Measurements from ENCODE around the gene GABARAP. TPM values are rescaled to one million over a fixed set of nuclear protein-coding genes. Genes with fewer than 3 reads are reported as not detected.
A peak's percentile ranks its signal among the peaks of the same experiment; 100 is the strongest.

Gene GABARAP
- total and polyA plus RNA-seq, 4 experiments from 2014 or later, result 324 to 896 (median 534) TPM

- Histone ChIP-seq H3K4me1 (ENCODE audit: insufficient read depth, low read length) (peaks cover 31% of the 10 kb centered on the region), H3K27ac (ENCODE audit: low read depth, low read length) (no peak overlapping the region), H3K36me3 (ENCODE audit: insufficient read depth, low read length) (no peaks in the 10 kb centered on the region), H3K27me3 (ENCODE audit: insufficient read depth, low read length) (no peaks in the 10 kb centered on the region), H3K9me3 (ENCODE audit: control insufficient read depth in 1 of 2, low read length in 2 of 2) (no peaks in the 10 kb centered on the region), H3K4me3 (ENCODE audit: low read length in 2 of 2) (no peak overlapping the region)
- Mint-ChIP-seq H3K9me3 (peaks cover 0 to 3% (median 0%) of the 10 kb centered on the region in 8 donors), H3K36me3 (peaks cover 0 to 5% of the 10 kb centered on the region in 2 donors), H3K27me3 (peaks cover 0 to 13% of the 10 kb centered on the region in 2 donors), H3K27ac (peak overlapping the region; percentile 12 to 78 (median 67)), H3K4me3 (no peak overlapping the region), H3K4me1 (peaks cover 16 to 49% (median 30%) of the 10 kb centered on the region in 4 donors)
- ChIA-PET CTCF (ENCODE audit: partially characterized antibody) (no interaction called here), POLR2A (ENCODE audit: partially characterized antibody) (no interaction called here)
- intact Hi-C loops (cut with micrococcal nuclease), result no loop called here
- peak in 1 of 5 donors; percentile 9 for DNase-seq
Measured at GRCh38 chr17:7211491-7212273, 30.6 kb downstream of the GABARAP start.

- DNase-seq, result peak in 1 of 5 donors; percentile 31
- Mint-ChIP-seq H3K27ac (peak overlapping the region in 3 of 7 donors; percentile 48 to 70 (median 60)), H3K9me3 (peaks cover 0 to 3% (median 0%) of the 10 kb centered on the region in 8 donors), H3K4me1 (peaks cover 22 to 49% (median 33%) of the 10 kb centered on the region in 4 donors), H3K4me3 (peak overlapping the region in 1 of 8 donors; percentile 4), H3K27me3 (peaks cover 0 to 10% of the 10 kb centered on the region in 2 donors), H3K36me3 (no peaks in the 10 kb centered on the region)
- ChIA-PET POLR2A (ENCODE audit: partially characterized antibody) (interaction anchor here (1.0 to 1.6 kb wide), 2 partner anchors 9 to 29 kb away, joined by 3 to 4 read pairs; no protein-coding TSS in a partner anchor), CTCF (ENCODE audit: partially characterized antibody) (interaction anchor here (1.2 kb wide), 1 partner anchor 26 kb away, joined by 3 read pairs; the partner anchor contains the start of gene DVL2)
- Histone ChIP-seq H3K27me3 (ENCODE audit: insufficient read depth, low read length) (no peaks in the 10 kb centered on the region), H3K27ac (ENCODE audit: low read depth, low read length) (no peak overlapping the region), H3K4me3 (ENCODE audit: low read length in 2 of 2) (no peak overlapping the region), H3K4me1 (ENCODE audit: insufficient read depth, low read length) (peaks cover 28% of the 10 kb centered on the region), H3K36me3 (ENCODE audit: insufficient read depth, low read length) (no peaks in the 10 kb centered on the region), H3K9me3 (ENCODE audit: control insufficient read depth in 1 of 2, low read length in 2 of 2) (no peaks in the 10 kb centered on the region)
- intact Hi-C loops (cut with micrococcal nuclease), result no loop called here
Measured at GRCh38 chr17:7208754-7209460, 33.3 kb downstream of the GABARAP start.

GRCh38 chr17:7208027-7208571, 34.1 kb downstream of the GABARAP start:
- Mint-ChIP-seq H3K27ac (peak overlapping the region in 4 of 7 donors; percentile 1 to 70 (median 54)), H3K9me3 (peaks cover 0 to 3% (median 0%) of the 10 kb centered on the region in 8 donors), H3K4me3 (no peak overlapping the region), H3K36me3 (no peaks in the 10 kb centered on the region), H3K4me1 (peaks cover 16 to 47% (median 30%) of the 10 kb centered on the region in 4 donors), H3K27me3 (peaks cover 0 to 10% of the 10 kb centered on the region in 2 donors)
- peak in 1 of 5 donors; percentile 40 for DNase-seq
- no peaks in the 10 kb centered on the region for H3K9me3 ChIP-seq (ENCODE audit: control insufficient read depth in 1 of 2, low read length in 2 of 2)
- intact Hi-C loops (cut with micrococcal nuclease), result no loop called here
- no peaks in the 10 kb centered on the region for H3K27me3 ChIP-seq (ENCODE audit: insufficient read depth, low read length)
- POLR2A ChIA-PET (ENCODE audit: partially characterized antibody), result interaction anchor here (0.6 to 1.6 kb wide), 5 partner anchors 9 to 172 kb away, joined by 3 to 5 read pairs (median 3); partner anchors contain the start of genes DLG4 and SLC16A13
- no peaks in the 10 kb centered on the region for H3K36me3 ChIP-seq (ENCODE audit: insufficient read depth, low read length)
- peaks cover 22% of the 10 kb centered on the region for H3K4me1 ChIP-seq (ENCODE audit: insufficient read depth, low read length)
- CTCF ChIA-PET (ENCODE audit: partially characterized antibody), result interaction anchor here (1.2 kb wide), 1 partner anchor 26 kb away, joined by 3 read pairs; the partner anchor contains the start of gene DVL2
- no peak overlapping the region for H3K4me3 ChIP-seq (ENCODE audit: low read length in 2 of 2)
- no peak overlapping the region for H3K27ac ChIP-seq (ENCODE audit: low read depth, low read length)

- ChIA-PET CTCF (ENCODE audit: partially characterized antibody) (interaction anchor here (1.2 kb wide), 1 partner anchor 27 kb away, joined by 3 read pairs; the partner anchor contains the start of gene DVL2), POLR2A (ENCODE audit: partially characterized antibody) (interaction anchor here (0.6 to 1.4 kb wide), 4 partner anchors 12 to 171 kb away, joined by 3 to 5 read pairs (median 4); partner anchors contain the start of genes DLG4, DVL2 and SLC16A13)
- Mint-ChIP-seq H3K27me3 (peaks cover 0 to 10% of the 10 kb centered on the region in 2 donors), H3K27ac (peak overlapping the region; percentile 92 to 100 (median 100)), H3K4me3 (peak overlapping the region in 1 of 8 donors; percentile 45), H3K9me3 (peaks cover 0 to 3% (median 0%) of the 10 kb centered on the region in 8 donors), H3K36me3 (no peaks in the 10 kb centered on the region), H3K4me1 (peaks cover 16 to 44% (median 29%) of the 10 kb centered on the region in 4 donors)
- H3K4me1 ChIP-seq (ENCODE audit: insufficient read depth, low read length), result peaks cover 21% of the 10 kb centered on the region
- intact Hi-C loops (cut with micrococcal nuclease), result no loop called here
- no peak overlapping the region for H3K4me3 ChIP-seq (ENCODE audit: low read length in 2 of 2)
- H3K27me3 ChIP-seq (ENCODE audit: insufficient read depth, low read length), result no peaks in the 10 kb centered on the region
- no peaks in the 10 kb centered on the region for H3K9me3 ChIP-seq (ENCODE audit: control insufficient read depth in 1 of 2, low read length in 2 of 2)
- peak in 1 of 5 donors; percentile 29 for DNase-seq
- H3K36me3 ChIP-seq (ENCODE audit: insufficient read depth, low read length), result no peaks in the 10 kb centered on the region
- no peak overlapping the region for H3K27ac ChIP-seq (ENCODE audit: low read depth, low read length)
Measured at GRCh38 chr17:7207120-7208001, 34.9 kb downstream of the GABARAP start.

- Histone ChIP-seq H3K27ac (ENCODE audit: low read depth, low read length) (peak overlapping the region; percentile 92), H3K9me3 (ENCODE audit: control insufficient read depth in 1 of 2, low read length in 2 of 2) (no peaks in the 10 kb centered on the region), H3K4me1 (ENCODE audit: insufficient read depth, low read length) (peaks cover 21% of the 10 kb centered on the region), H3K27me3 (ENCODE audit: insufficient read depth, low read length) (no peaks in the 10 kb centered on the region), H3K4me3 (ENCODE audit: low read length in 2 of 2) (peak overlapping the region in 1 of 2 donors; percentile 51), H3K36me3 (ENCODE audit: insufficient read depth, low read length) (no peaks in the 10 kb centered on the region)
- peaks cover 0 to 3% (median 0%) of the 10 kb centered on the region in 8 donors for H3K9me3 Mint-ChIP-seq
- intact Hi-C loops (cut with micrococcal nuclease), result loop anchor here (1.0 kb wide), 2 partner anchors 9 to 34 kb away; partner anchors contain the start of gene PHF23
- peak overlapping the region; percentile 92 to 100 (median 100) for H3K27ac Mint-ChIP-seq
- CTCF ChIA-PET (ENCODE audit: partially characterized antibody), result no interaction called here
- H3K36me3 Mint-ChIP-seq, result no peaks in the 10 kb centered on the region
- H3K4me3 Mint-ChIP-seq, result peak overlapping the region; percentile 78 to 92 (median 89)
- peaks cover 0 to 3% of the 10 kb centered on the region in 2 donors for H3K27me3 Mint-ChIP-seq
- DNase-seq, result peak in 1 of 5 donors; percentile 45
- POLR2A ChIA-PET (ENCODE audit: partially characterized antibody), result interaction anchor here (0.7 to 2.9 kb wide), 7 partner anchors 9 to 379 kb away, joined by 3 to 13 read pairs (median 4); partner anchors contain the start of genes ACADVL, DLG4, GABARAP and PHF23
- H3K4me1 Mint-ChIP-seq, result peaks cover 15 to 38% (median 28%) of the 10 kb centered on the region in 4 donors
Measured at GRCh38 chr17:7205561-7205960, 36.7 kb downstream of the GABARAP start.
